ENCODE data around the gene TLX2. TPM values are rescaled to one million over a fixed set of nuclear protein-coding genes. Genes with fewer than 3 reads are reported as not detected.
A peak's percentile ranks its signal among the peaks of the same experiment; 100 is the strongest.

TLX2 gene
- total and polyA plus RNA-seq, 2 of the 13 experiments (the other 11 are each of a cell fraction or from before 2014, with no cell fraction given): 0.05 to 0.20 TPM

DNA sequence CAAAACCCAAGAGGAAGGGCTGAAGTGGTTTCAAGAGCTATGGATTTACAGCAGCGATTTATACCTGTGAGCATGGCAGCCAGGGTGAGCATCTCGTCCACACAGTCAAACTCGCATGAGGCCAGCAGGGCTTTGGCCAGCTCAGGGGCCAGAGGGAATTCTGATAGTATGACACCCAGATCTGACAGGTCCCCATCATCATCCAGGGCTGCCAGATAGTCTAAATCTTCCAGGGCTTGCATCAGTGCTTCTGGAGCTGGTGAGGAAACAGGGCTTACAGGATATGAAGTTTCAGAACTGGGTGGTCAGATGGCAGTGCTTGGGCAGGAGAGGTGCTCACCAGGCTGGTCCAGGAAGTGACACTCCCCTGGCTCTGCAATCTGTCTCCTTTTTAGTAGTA, 8.3 kb downstream of the TLX2 start (continued):
- TF ChIP-seq ELK4 (CRISPR knock-in tag; IDR thresholded peaks at IDR 0.05; ENCODE audit: borderline replicate concordance): no peak
- TF ChIP-seq ZBTB26 (CRISPR knock-in tag; IDR thresholded peaks at IDR 0.05; ENCODE audit: borderline replicate concordance): no peak
- TF ChIP-seq ZNF251 (CRISPR knock-in tag; IDR thresholded peaks at IDR 0.05): no peak
- TF ChIP-seq ZNF530 (CRISPR knock-in tag; IDR thresholded peaks at IDR 0.05; ENCODE audit: low read depth): no peak

GRCh38 chr2:74524005-74524404, 9.8 kb downstream of the TLX2 start:
- in situ Hi-C loops (cut with HindIII; ENCODE audit: extremely low pct_ligation_motif_present, low pct_unique_long_range_greater_than_20kb): no loop called here
- H3K9me3 ChIP-seq (ENCODE audit: low read length): no peaks in the 10 kb centered on the region
- BruUV-seq (replicated peaks): no TSS peak
- H3K4me1 ChIP-seq (ENCODE audit: insufficient read depth, low read length): peaks cover 59% of the 10 kb centered on the region
- peaks cover 40% of the 10 kb centered on the region for H3K79me2 ChIP-seq (ENCODE audit: insufficient read depth, low read length)
- H2AFZ ChIP-seq (ENCODE audit: low read length): no peak overlapping the region
- no peak overlapping the region for H3K27ac ChIP-seq (ENCODE audit: extremely low read length, insufficient read depth, low read length)
- peak; percentile 21; the same call in 1 of the 2 replicates for TF ChIP-seq SALL1 (CRISPR knock-in tag; IDR thresholded peaks at IDR 0.05)
- no peak for TF ChIP-seq ZNF354B (CRISPR knock-in tag; IDR thresholded peaks at IDR 0.05)
- 0 out of 2 replicates have a peak, but pooled peaks have one; percentile 13 for TF ChIP-seq PHF21A (CRISPR knock-in tag; IDR thresholded peaks at IDR 0.05)
- ATAC-seq (no peak), FAIRE-seq (no peak), DNase-seq (ENCODE audit: low spot score) (no peak)
- CTCF ChIA-PET (ENCODE audit: low intra/inter-chr PET ratio, low total read pairs): no interaction called here
- H3K4me2 ChIP-seq (ENCODE audit: low read depth, low read length): no peak overlapping the region
- H3K27me3 ChIP-seq (ENCODE audit: control insufficient read depth in 1 of 2, insufficient read depth in 2 of 2, low read length in 2 of 2): no peaks in the 10 kb centered on the region; a peak in 1 of 5 replicates
- H3K9ac ChIP-seq (ENCODE audit: insufficient read depth, low read depth, low read length): no peak overlapping the region
- intact Hi-C loops (cut with micrococcal nuclease; ENCODE audit: unreplicated experiment): no loop called here
- WGBS (ENCODE audit: low lambda C conversion rate): 97% methylated on average over 9 of the region's 9 CpGs
- H4K20me1 ChIP-seq (ENCODE audit: insufficient read depth, low read length): no peaks in the 10 kb centered on the region
- POLR2A ChIA-PET: interaction anchor here (1.2 kb wide), 1 partner anchor 20 kb away, joined by 3 read pairs; no protein-coding TSS in a partner anchor
- H3K36me3 ChIP-seq (replicated peaks in 1 of 2; ENCODE audit: control insufficient read depth in 1 of 2, insufficient read depth in 2 of 2, low read length in 2 of 2): peaks cover 23 to 48% of the 10 kb centered on the region in 2 experiments
- no peak overlapping the region for H3K4me3 ChIP-seq (replicated peaks in 1 of 3; ENCODE audit: insufficient read depth in 1 of 3, low read depth in 2 of 3, low read length in 3 of 3)

Measured in HepG2 (cell line).